Measurements from ENCODE around the gene OR2Y1.

OR2Y1 gene

DNA sequence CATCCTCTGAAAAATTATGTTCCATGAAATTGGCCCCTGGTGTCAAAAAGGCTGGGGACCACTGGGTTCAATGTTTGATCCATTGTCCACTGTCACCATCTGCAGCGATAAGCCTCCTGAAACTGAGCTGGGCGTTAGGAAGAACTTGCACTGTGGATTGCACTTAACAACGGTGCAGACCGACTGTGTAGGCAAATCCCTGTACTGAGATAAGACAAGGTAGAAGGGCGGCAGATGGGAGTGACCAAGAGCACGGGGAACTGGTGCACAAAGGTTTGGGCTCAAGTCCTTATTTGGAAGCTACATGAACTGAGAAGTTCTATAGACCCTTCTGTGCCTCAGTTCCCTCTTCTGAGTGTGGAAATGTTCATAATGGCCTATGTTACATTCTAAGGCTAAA lies 48.8 kb downstream of the OR2Y1 start:
- TF ChIP-seq CTCF (conservative IDR thresholded peaks at IDR 0.05; ENCODE audit: control insufficient read depth, insufficient read depth, low read depth, low read length), result no peak
- no peak for DNase-seq (ENCODE audit: low read depth)
- no peak overlapping the region for H3K4me3 ChIP-seq (ENCODE audit: control insufficient read depth, low read depth, low read length)

GRCh38 chr5:180690562-180690961 lies 49.3 kb downstream of the OR2Y1 start:
- no peak for DNase-seq (ENCODE audit: low read depth)
- no peak overlapping the region for H3K4me3 ChIP-seq (ENCODE audit: control insufficient read depth, low read depth, low read length)
- TF ChIP-seq CTCF (conservative IDR thresholded peaks at IDR 0.05; ENCODE audit: control insufficient read depth, insufficient read depth, low read depth, low read length), result no peak

DNA sequence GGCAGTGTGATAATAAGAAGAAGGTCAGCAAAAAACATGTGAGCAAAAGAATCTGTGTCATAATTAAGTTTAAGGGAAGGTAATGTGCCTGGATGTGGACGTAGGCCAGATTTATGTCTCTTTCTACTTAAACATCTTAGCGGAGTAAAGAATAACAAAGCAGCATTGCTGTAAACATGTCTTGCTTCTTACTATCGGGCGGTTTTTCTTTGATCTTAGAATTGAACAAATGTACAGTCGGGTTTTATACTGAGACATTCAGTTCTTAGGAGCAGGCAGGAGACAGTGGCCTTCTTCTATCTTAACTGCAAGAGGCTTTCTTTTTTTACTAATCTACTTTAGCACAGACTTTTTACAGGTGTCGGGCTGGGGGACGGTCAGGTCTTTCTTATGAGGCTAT lies 50.1 kb downstream of the OR2Y1 start:
- TF ChIP-seq CTCF (conservative IDR thresholded peaks at IDR 0.05; ENCODE audit: control insufficient read depth, insufficient read depth, low read depth, low read length), result no peak
- no peak for DNase-seq (ENCODE audit: low read depth)
- no peak overlapping the region for H3K4me3 ChIP-seq (ENCODE audit: control insufficient read depth, low read depth, low read length)
